Stomach (tissue), 9 donors: ENCODE data around the gene FAM3B. TPM values are rescaled to one million over a fixed set of nuclear protein-coding genes. Genes with fewer than 3 reads are reported as not detected.
A peak's percentile ranks its signal among the peaks of the same experiment; 100 is the strongest.

Experiments
- DNase-seq, 2 donors: peaks; one replicate each; pipeline versions ENCODE4 v3.0.0 to v3.0.0-alpha.2; 2013 to 2019
- H3K27ac ChIP-seq, 5 donors: fragments of 200-600 bp in 4 of 5; sonication (generic) in 4 of 5; one replicate each; pipeline ENCODE4 v1.5.1; 2013 to 2019; ENCODE audit warnings: mild to moderate bottlenecking in 1 of 5, moderate library complexity in 1 of 5
- H3K27me3 ChIP-seq, 3 donors: fragments of 200-600 bp; sonication (generic); one replicate each; pipeline ENCODE4 v1.5.1; 2017 to 2019; ENCODE audit warnings: mixed run types in 1 of 3
- H3K36me3 ChIP-seq, 4 donors: fragments of 200-600 bp; sonication (generic); 1 replicate in 3 of 4; 2 replicates in 1 of 4; pipeline ENCODE4 v1.5.1; 2016 to 2019
- H3K4me1 ChIP-seq, 4 donors: fragments of 200-600 bp; sonication (generic); one replicate each; pipeline ENCODE4 v1.5.1; 2016 to 2019
- H3K4me3 ChIP-seq, 4 donors: fragments of 200-600 bp; sonication (generic) in 3 of 4; one replicate each; pipeline ENCODE4 v1.5.1; 2016 to 2019; ENCODE audit warnings: mild to moderate bottlenecking in 1 of 4
- H3K9me3 ChIP-seq, 4 donors: fragments of 200-600 bp; sonication (generic); one replicate each; pipeline ENCODE4 v1.5.1; 2016 to 2019
- EP300 ChIP-seq: sonication (generic); formaldehyde crosslinking; IDR thresholded peaks from one replicate; pipeline ENCODE4 v1.6.1; 2017; ENCODE audit warnings: antibody characterized with exemption
- POLR2A ChIP-seq, 4 donors: fragments of 450-650 bp; IDR thresholded peaks; one replicate each; pipeline ENCODE4 v1.6.1; 2016; ENCODE audit warnings: antibody characterized with exemption in 4 of 4, control low read depth in 2 of 4, mild to moderate bottlenecking in 1 of 4, moderate library complexity in 1 of 4
- POLR2AphosphoS5 ChIP-seq, 3 donors: sonication (generic); formaldehyde crosslinking; IDR thresholded peaks; one replicate each; pipeline ENCODE4 v1.6.1; 2016; ENCODE audit warnings: antibody characterized with exemption in 3 of 3
- WGBS, 5 donors: extraction: QIAGEN DNeasy Blood & Tissue Kit in 3 of 5; methylation state at CpG; one replicate each; pipeline versions ENCODE4 v1.1.5 to v1.1.7; 2013 to 2018; 5-methylcytosine and 5-hydroxymethylcytosine counted together
- intact Hi-C: fragments of 100-400 bp; cut with DNase I; formaldehyde crosslinking; loops from one replicate; pipeline ENCODE4 v1.15.1; 2023; ENCODE audit warnings: low total_unique reads
- polyA plus RNA-seq, 3 donors: library from polyadenylated mRNA; stranded (reverse); fragments of 200-250 nt; gene quantifications; one replicate each; pipeline ENCODE4 v1.2.3, GENCODE V29; 2013
- total RNA-seq, 5 donors: library from RNA; depleted of rRNA; stranded (reverse); fragments of >200 nt; gene quantifications; one replicate each; pipeline versions ENCODE4 v1.1.0 to v1.2.3, GENCODE V29; 2014 to 2016
- TF ChIP-seq, protein P1 (sequence below), 7 experiments: fragments of 450-650 bp in 4 of 7; fragments of 200-600 bp in 3 of 7; sonication (generic) in 3 of 7; IDR thresholded peaks; one replicate each; pipeline ENCODE4 v1.5.1; 2016 to 2019; ENCODE audit warnings: antibody characterized with exemption in 7 of 7, control low read depth in 2 of 7, mild to moderate bottlenecking in 1 of 7
- donor health status: healthy with polysubstance abuse.
- donor health status: Bipolar disorder and iron deficiency.
- donor health status: healthy.

The FAM3B gene
- total and polyA plus RNA-seq, 8 donors: 12.3 to 103 (median 89.0) TPM; not detected in 1

GRCh38 chr21:41325138-41325912 lies 8.7 kb downstream of the FAM3B start:
- Histone ChIP-seq H3K4me1 (peaks cover 20 to 50% (median 37%) of the 10 kb centered on the region in 4 donors), H3K27ac (peak overlapping the region in 3 of 5 donors; percentile 4 to 52 (median 43)), H3K36me3 (no peaks in the 10 kb centered on the region), H3K4me3 (no peak overlapping the region), H3K9me3 (no peaks in the 10 kb centered on the region), H3K27me3 (no peaks in the 10 kb centered on the region)
- intact Hi-C loops: no loop called here
- TF ChIP-seq POLR2A (IDR thresholded peaks at IDR 0.05) (no peak), EP300 (no peak)
- TF ChIP-seq, protein P1, sequence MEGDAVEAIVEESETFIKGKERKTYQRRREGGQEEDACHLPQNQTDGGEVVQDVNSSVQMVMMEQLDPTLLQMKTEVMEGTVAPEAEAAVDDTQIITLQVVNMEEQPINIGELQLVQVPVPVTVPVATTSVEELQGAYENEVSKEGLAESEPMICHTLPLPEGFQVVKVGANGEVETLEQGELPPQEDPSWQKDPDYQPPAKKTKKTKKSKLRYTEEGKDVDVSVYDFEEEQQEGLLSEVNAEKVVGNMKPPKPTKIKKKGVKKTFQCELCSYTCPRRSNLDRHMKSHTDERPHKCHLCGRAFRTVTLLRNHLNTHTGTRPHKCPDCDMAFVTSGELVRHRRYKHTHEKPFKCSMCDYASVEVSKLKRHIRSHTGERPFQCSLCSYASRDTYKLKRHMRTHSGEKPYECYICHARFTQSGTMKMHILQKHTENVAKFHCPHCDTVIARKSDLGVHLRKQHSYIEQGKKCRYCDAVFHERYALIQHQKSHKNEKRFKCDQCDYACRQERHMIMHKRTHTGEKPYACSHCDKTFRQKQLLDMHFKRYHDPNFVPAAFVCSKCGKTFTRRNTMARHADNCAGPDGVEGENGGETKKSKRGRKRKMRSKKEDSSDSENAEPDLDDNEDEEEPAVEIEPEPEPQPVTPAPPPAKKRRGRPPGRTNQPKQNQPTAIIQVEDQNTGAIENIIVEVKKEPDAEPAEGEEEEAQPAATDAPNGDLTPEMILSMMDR (IDR thresholded peaks at IDR 0.05): no peak
- WGBS, 5 donors: 45 to 69% (median 67%) methylated on average over 7 of the region's 7 CpGs
- no peak for DNase-seq

GRCh38 chr21:41326414-41327080 lies 9.9 kb downstream of the FAM3B start:
- Histone ChIP-seq H3K27ac (peak overlapping the region in 4 of 5 donors; percentile 19 to 59 (median 38)), H3K27me3 (no peaks in the 10 kb centered on the region), H3K9me3 (no peaks in the 10 kb centered on the region), H3K4me1 (peaks cover 9 to 42% (median 27%) of the 10 kb centered on the region in 4 donors), H3K36me3 (no peaks in the 10 kb centered on the region), H3K4me3 (no peak overlapping the region)
- DNase-seq: peak in 1 of 2 donors; percentile 74
- intact Hi-C loops: no loop called here
- TF ChIP-seq, protein P1 (IDR thresholded peaks at IDR 0.05): no peak
- TF ChIP-seq EP300 (no peak), POLR2A (IDR thresholded peaks at IDR 0.05) (no peak), POLR2AphosphoS5 (IDR thresholded peaks at IDR 0.05) (no peak)
- 69 to 81% (median 79%) methylated on average over 12 to 13 of the region's 13 CpGs for WGBS, 5 donors

- no peak overlapping the region for H3K27ac ChIP-seq
Measured at GRCh38 chr21:41327753-41328152, 11.2 kb downstream of the FAM3B start.

More at GRCh38 chr21:41327753-41328152, 11.2 kb downstream of the FAM3B start:
- intact Hi-C loops: no loop called here
- Histone ChIP-seq H3K36me3 (no peaks in the 10 kb centered on the region), H3K27me3 (no peaks in the 10 kb centered on the region), H3K4me1 (peaks cover 7 to 30% (median 20%) of the 10 kb centered on the region in 4 donors), H3K4me3 (no peak overlapping the region), H3K9me3 (no peaks in the 10 kb centered on the region)
- 87 to 89% (median 87%) methylated on average over 8 of the region's 8 CpGs for WGBS, 5 donors
- no peak for DNase-seq
- TF ChIP-seq, protein P1 (IDR thresholded peaks at IDR 0.05): no peak
